Measurements from ENCODE around the gene LIX1.
A peak's percentile ranks its signal among the peaks of the same experiment; 100 is the strongest.
"Not testable (repeated sequence)": the region's sequence is repeated elsewhere in the genome, so short reads cannot be mapped to it uniquely, and the experiment has no call there.

LIX1 gene

GRCh38 chr5:97141539-97141938 lies 872 bp downstream of the LIX1 start (continued):
- TF ChIP-seq ZNF488 (tag by site-specific recombination; IDR thresholded peaks at IDR 0.05): no peak
- TF ChIP-seq HOXC10 (CRISPR knock-in tag; IDR thresholded peaks at IDR 0.05): no peak
- no peak for TF ChIP-seq MZF1 (tag by site-specific recombination; IDR thresholded peaks at IDR 0.05; ENCODE audit: borderline replicate concordance)
- no peak for TF ChIP-seq ZNF530 (tag by site-specific recombination; IDR thresholded peaks at IDR 0.05; ENCODE audit: low read depth)
- no peak for TF ChIP-seq SP3 (tag by site-specific recombination; IDR thresholded peaks at IDR 0.05)

- ChIA-PET CTCF (interaction anchor here (0.6 to 4.7 kb wide), 13 partner anchors 16 to 526 kb away, joined by 3 to 44 read pairs (median 4); partner anchors contain the start of gene ERAP2), POLR2A (no interaction called here)
Measured at GRCh38 chr5:97141031-97141430, 1.4 kb downstream of the LIX1 start.

GRCh38 chr5:97140250-97140649 lies 2.2 kb downstream of the LIX1 start:
- TF ChIP-seq FEZF1 (tag by site-specific recombination; IDR thresholded peaks at IDR 0.05): 0 out of 2 replicates have a peak, but pooled peaks have one; percentile 21
- H3K4me1 ChIP-seq (ENCODE audit: control insufficient read depth, insufficient read depth, low read length): peaks cover 11% of the 10 kb centered on the region
- H3K9me3 ChIP-seq (ENCODE audit: control insufficient read depth, insufficient read depth, low read depth, low read length); H3K4me3 ChIP-seq (ENCODE audit: low read depth, low read length); H3K27ac ChIP-seq (ENCODE audit: extremely low read depth, low read depth, low read length); H3K36me3 ChIP-seq (ENCODE audit: control insufficient read depth in 2 of 2, insufficient read depth in 1 of 2, low read length in 2 of 2); POLR2A ChIA-PET: not testable (repeated sequence)
- CTCF ChIA-PET: interaction anchor here (0.6 to 4.7 kb wide), 5 partner anchors 21 to 271 kb away, joined by 3 to 44 read pairs (median 9); partner anchors contain the start of gene LNPEP

More at GRCh38 chr5:97141031-97141430, 1.4 kb downstream of the LIX1 start:
- no peak for TF ChIP-seq PRDM1 (tag by site-specific recombination; IDR thresholded peaks at IDR 0.05)
- no peaks in the 10 kb centered on the region for H3K36me3 ChIP-seq (ENCODE audit: control insufficient read depth in 2 of 2, insufficient read depth in 1 of 2, low read length in 2 of 2)
- no peaks in the 10 kb centered on the region for H3K9me3 ChIP-seq (ENCODE audit: control insufficient read depth, insufficient read depth, low read depth, low read length)
- H3K27ac ChIP-seq (ENCODE audit: extremely low read depth, low read depth, low read length): no peak overlapping the region
- H3K4me3 ChIP-seq (ENCODE audit: low read depth, low read length): no peak overlapping the region
- H3K4me1 ChIP-seq (ENCODE audit: control insufficient read depth, insufficient read depth, low read length): peaks cover 11% of the 10 kb centered on the region

- H3K36me3 ChIP-seq (ENCODE audit: control insufficient read depth in 2 of 2, insufficient read depth in 1 of 2, low read length in 2 of 2): no peaks in the 10 kb centered on the region
- CTCF ChIA-PET: interaction anchor here (0.6 to 1.5 kb wide), 4 partner anchors 25 to 268 kb away, joined by 3 to 6 read pairs (median 4); no protein-coding TSS in a partner anchor
- H3K27ac ChIP-seq (ENCODE audit: extremely low read depth, low read depth, low read length): no peak overlapping the region
- 0 out of 2 replicates have a peak, but pooled peaks cover 2% of the 10 kb centered on the region for H3K4me1 ChIP-seq (ENCODE audit: control insufficient read depth, insufficient read depth, low read length)
- no peaks in the 10 kb centered on the region for H3K9me3 ChIP-seq (ENCODE audit: control insufficient read depth, insufficient read depth, low read depth, low read length)
- POLR2A ChIA-PET: interaction anchor here (0.7 kb wide), 1 partner anchor 331 kb away, joined by 3 read pairs; no protein-coding TSS in a partner anchor
- no peak overlapping the region for H3K4me3 ChIP-seq (ENCODE audit: low read depth, low read length)
- TF ChIP-seq ZNF585B (tag by site-specific recombination; IDR thresholded peaks at IDR 0.05): no peak
- TF ChIP-seq ZBTB21 (tag by site-specific recombination; IDR thresholded peaks at IDR 0.05): no peak
- no peak for TF ChIP-seq ZNF561 (tag by site-specific recombination; IDR thresholded peaks at IDR 0.05; ENCODE audit: borderline replicate concordance)
- TF ChIP-seq ZSCAN30 (tag by site-specific recombination; IDR thresholded peaks at IDR 0.05): no peak
- no peak for TF ChIP-seq EGR2 (tag by site-specific recombination; IDR thresholded peaks at IDR 0.05; ENCODE audit: low read depth)
- no peak for TF ChIP-seq ZBTB26 (tag by site-specific recombination; optimal IDR thresholded peaks at IDR 0.05)
- no peak for TF ChIP-seq ZFP37 (tag by site-specific recombination; IDR thresholded peaks at IDR 0.05)
- no peak for TF ChIP-seq KLF8 (tag by site-specific recombination; IDR thresholded peaks at IDR 0.05)
- no peak for TF ChIP-seq ZNF843 (tag by site-specific recombination; IDR thresholded peaks at IDR 0.05)
- TF ChIP-seq ZNF239 (tag by site-specific recombination; IDR thresholded peaks at IDR 0.05): no peak
- TF ChIP-seq ATF2 (tag by site-specific recombination; IDR thresholded peaks at IDR 0.05; ENCODE audit: low read depth): no peak
- no peak for TF ChIP-seq ZNF692 (tag by site-specific recombination; IDR thresholded peaks at IDR 0.05)
- no peak for TF ChIP-seq SETDB1 (IDR thresholded peaks at IDR 0.05; ENCODE audit: insufficient read length, low read length)
- TF ChIP-seq ZNF280C (tag by site-specific recombination; IDR thresholded peaks at IDR 0.05): no peak
- no peak for TF ChIP-seq ZNF10 (tag by site-specific recombination; IDR thresholded peaks at IDR 0.05)
- no peak for TF ChIP-seq ZNF549 (tag by site-specific recombination; IDR thresholded peaks at IDR 0.05)
- TF ChIP-seq ZNF24 (tag by site-specific recombination; IDR thresholded peaks at IDR 0.05): no peak
Measured at GRCh38 chr5:97136475-97136874, 5.9 kb downstream of the LIX1 start.
